ENCODE measurements around the gene NIT1.
A peak's percentile ranks its signal among the peaks of the same experiment; 100 is the strongest.

Gene NIT1

DNA sequence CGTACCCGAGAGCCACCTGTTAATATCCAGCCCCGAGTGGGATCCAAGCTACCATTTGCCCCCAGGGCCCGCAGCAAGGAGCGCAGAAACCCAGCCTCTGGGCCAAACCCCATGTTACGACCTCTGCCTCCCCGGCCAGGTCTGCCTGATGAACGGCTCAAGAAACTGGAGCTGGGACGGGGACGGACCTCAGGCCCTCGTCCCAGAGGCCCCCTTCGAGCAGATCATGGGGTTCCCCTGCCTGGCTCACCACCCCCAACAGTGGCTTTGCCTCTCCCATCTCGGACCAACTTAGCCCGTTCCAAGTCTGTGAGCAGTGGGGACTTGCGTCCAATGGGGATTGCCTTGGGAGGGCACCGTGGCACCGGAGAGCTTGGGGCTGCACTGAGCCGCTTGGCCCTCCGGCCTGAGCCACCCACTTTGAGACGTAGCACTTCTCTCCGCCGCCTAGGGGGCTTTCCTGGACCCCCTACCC is 42.8 kb downstream of the NIT1 start:
- H3K4ac ChIP-seq (ENCODE audit: low read length): no peak overlapping the region
- H2AK5ac ChIP-seq (ENCODE audit: low read depth, low read length): no peak overlapping the region
- H4K91ac ChIP-seq (ENCODE audit: low read depth, low read length, poor library complexity): no peak overlapping the region
- no peak overlapping the region for H2BK12ac ChIP-seq (ENCODE audit: low read length)
- no peak overlapping the region for H3K9ac ChIP-seq (ENCODE audit: low read depth, low read length, poor library complexity)
- WGBS, 2 donors (ENCODE audit: extremely low coverage in 2 of 2, insufficient read length in 2 of 2, insufficient replicate concordance in 1 of 2): no CpG with 5 or more reads among the region's 22 CpGs
- peak overlapping the region in 1 of 2 donors; percentile 65 for H3K4me3 ChIP-seq (ENCODE audit: low read length in 2 of 2)
- H3K18ac ChIP-seq (ENCODE audit: low read length): no peak overlapping the region
- H3K36me3 ChIP-seq (replicated peaks in 1 of 2; ENCODE audit: control insufficient read depth in 2 of 2, insufficient read depth in 2 of 2, low read length in 2 of 2): peaks cover 35 to 72% of the 10 kb centered on the region in 2 donors
- no peaks in the 10 kb centered on the region for H3K9me3 ChIP-seq (replicated peaks in 1 of 2; ENCODE audit: control insufficient read depth in 2 of 2, insufficient read depth in 1 of 2, low read depth in 1 of 2, low read length in 2 of 2)
- H3K79me1 ChIP-seq (ENCODE audit: low read depth, low read length): peaks cover 5% of the 10 kb centered on the region
- no peaks in the 10 kb centered on the region for H3K27me3 ChIP-seq (ENCODE audit: control insufficient read depth in 3 of 3, insufficient read depth in 3 of 3, low read depth in 1 of 3, low read length in 3 of 3)
- no peak overlapping the region for H3K27ac ChIP-seq (replicated peaks; ENCODE audit: low read length)
- H3K4me1 ChIP-seq (ENCODE audit: control insufficient read depth in 2 of 2, insufficient read depth in 1 of 2, low read depth in 1 of 2, low read length in 2 of 2): peaks cover 5 to 9% of the 10 kb centered on the region in 2 donors
- H2BK5ac ChIP-seq (ENCODE audit: low read length): no peak overlapping the region
- no peak overlapping the region for H3K23ac ChIP-seq (ENCODE audit: low read depth, low read length, poor library complexity)
- H3K14ac ChIP-seq (ENCODE audit: low read length): no peak overlapping the region
- H3K4me2 ChIP-seq (ENCODE audit: insufficient read depth, low read length, poor library complexity, severe bottlenecking): no peak overlapping the region
- H2AFZ ChIP-seq (ENCODE audit: low read length): no peak overlapping the region
- H4K8ac ChIP-seq (ENCODE audit: low read depth, low read length): no peak overlapping the region
- no peak overlapping the region for H2BK15ac ChIP-seq (ENCODE audit: low read length)
- H2BK120ac ChIP-seq (ENCODE audit: low read depth, low read length): no peak overlapping the region
- DNase-seq (ENCODE audit: low spot score): no peak

DNA sequence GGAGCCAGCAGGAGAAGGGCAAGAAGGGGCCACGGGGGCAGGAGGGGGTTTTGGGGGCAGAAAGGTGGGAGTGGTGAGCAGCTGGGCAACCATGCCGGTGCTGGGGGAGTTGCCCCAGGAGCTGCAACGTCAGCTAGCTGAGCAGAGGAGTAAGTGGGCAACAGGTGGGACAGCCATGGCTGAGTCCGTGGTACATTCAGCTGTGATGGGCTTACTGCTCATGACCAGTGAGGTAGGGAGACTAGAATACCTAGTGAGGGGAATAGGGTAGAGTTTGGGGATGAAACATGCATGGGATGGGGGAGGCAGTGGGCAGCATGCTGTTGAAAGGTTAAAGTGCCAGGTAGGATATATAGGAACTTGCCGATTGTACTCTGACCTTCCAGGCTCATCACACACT is 43.7 kb downstream of the NIT1 start:
- Histone ChIP-seq H3K9ac (ENCODE audit: low read depth, low read length, poor library complexity) (no peak overlapping the region), H2BK12ac (ENCODE audit: low read length) (no peak overlapping the region), H3K27ac (replicated peaks; ENCODE audit: low read length) (no peak overlapping the region), H2AFZ (ENCODE audit: low read length) (no peak overlapping the region), H3K79me1 (ENCODE audit: low read depth, low read length) (peaks cover 5% of the 10 kb centered on the region), H2AK5ac (ENCODE audit: low read depth, low read length) (no peak overlapping the region), H3K36me3 (replicated peaks in 1 of 2; ENCODE audit: control insufficient read depth in 2 of 2, insufficient read depth in 2 of 2, low read length in 2 of 2) (peaks cover 35 to 72% of the 10 kb centered on the region in 2 donors), H4K8ac (ENCODE audit: low read depth, low read length) (no peak overlapping the region), H3K4ac (ENCODE audit: low read length) (no peak overlapping the region), H2BK120ac (ENCODE audit: low read depth, low read length) (no peak overlapping the region), H3K4me3 (ENCODE audit: low read length in 2 of 2) (peak overlapping the region in 1 of 2 donors; percentile 48), H3K23ac (ENCODE audit: low read depth, low read length, poor library complexity) (no peak overlapping the region), H3K4me1 (ENCODE audit: control insufficient read depth in 2 of 2, insufficient read depth in 1 of 2, low read depth in 1 of 2, low read length in 2 of 2) (peaks cover 6 to 9% of the 10 kb centered on the region in 2 donors), H2BK5ac (ENCODE audit: low read length) (peak overlapping the region; percentile 20), H4K91ac (ENCODE audit: low read depth, low read length, poor library complexity) (no peak overlapping the region), H3K14ac (ENCODE audit: low read length) (no peak overlapping the region), H3K4me2 (ENCODE audit: insufficient read depth, low read length, poor library complexity, severe bottlenecking) (no peak overlapping the region), H2BK15ac (ENCODE audit: low read length) (no peak overlapping the region), H3K9me3 (replicated peaks in 1 of 2; ENCODE audit: control insufficient read depth in 2 of 2, insufficient read depth in 1 of 2, low read depth in 1 of 2, low read length in 2 of 2) (no peaks in the 10 kb centered on the region), H3K27me3 (ENCODE audit: control insufficient read depth in 3 of 3, insufficient read depth in 3 of 3, low read depth in 1 of 3, low read length in 3 of 3) (no peaks in the 10 kb centered on the region), H3K18ac (ENCODE audit: low read length) (no peak overlapping the region)
- no peak for DNase-seq (ENCODE audit: low spot score)
- WGBS, 2 donors (ENCODE audit: extremely low coverage in 2 of 2, insufficient read length in 2 of 2, insufficient replicate concordance in 1 of 2): no CpG with 5 or more reads among the region's 5 CpGs

DNA sequence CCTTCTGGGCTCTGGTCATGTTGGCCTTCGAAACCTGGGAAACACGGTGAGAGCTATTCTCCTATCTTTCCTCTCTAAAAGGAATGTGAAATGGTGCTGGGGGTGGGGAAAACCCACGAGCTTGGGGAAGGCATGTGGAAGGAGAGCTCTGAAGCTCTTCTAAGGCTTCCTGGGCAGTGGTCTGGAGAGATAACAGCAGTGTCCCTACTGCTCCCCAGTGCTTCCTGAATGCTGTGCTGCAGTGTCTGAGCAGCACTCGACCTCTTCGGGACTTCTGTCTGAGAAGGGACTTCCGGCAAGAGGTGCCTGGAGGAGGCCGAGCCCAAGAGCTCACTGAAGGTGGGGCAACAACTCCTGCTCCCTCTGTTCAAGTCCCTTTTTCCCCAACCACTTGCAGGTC is 44.1 kb downstream of the NIT1 start:
- Histone ChIP-seq H3K79me1 (ENCODE audit: low read depth, low read length) (peaks cover 5% of the 10 kb centered on the region), H3K9me3 (replicated peaks in 1 of 2; ENCODE audit: control insufficient read depth in 2 of 2, insufficient read depth in 1 of 2, low read depth in 1 of 2, low read length in 2 of 2) (no peaks in the 10 kb centered on the region), H2BK15ac (ENCODE audit: low read length) (no peak overlapping the region), H3K9ac (ENCODE audit: low read depth, low read length, poor library complexity) (no peak overlapping the region), H4K8ac (ENCODE audit: low read depth, low read length) (no peak overlapping the region), H3K27me3 (ENCODE audit: control insufficient read depth in 3 of 3, insufficient read depth in 3 of 3, low read depth in 1 of 3, low read length in 3 of 3) (no peaks in the 10 kb centered on the region), H3K27ac (replicated peaks; ENCODE audit: low read length) (no peak overlapping the region), H2AK5ac (ENCODE audit: low read depth, low read length) (no peak overlapping the region), H3K4me3 (ENCODE audit: low read length in 2 of 2) (no peak overlapping the region), H3K4ac (ENCODE audit: low read length) (no peak overlapping the region), H3K4me1 (ENCODE audit: control insufficient read depth in 2 of 2, insufficient read depth in 1 of 2, low read depth in 1 of 2, low read length in 2 of 2) (peaks cover 6 to 10% of the 10 kb centered on the region in 2 donors), H3K18ac (ENCODE audit: low read length) (no peak overlapping the region), H3K36me3 (replicated peaks in 1 of 2; ENCODE audit: control insufficient read depth in 2 of 2, insufficient read depth in 2 of 2, low read length in 2 of 2) (peaks cover 32 to 68% of the 10 kb centered on the region in 2 donors), H2BK12ac (ENCODE audit: low read length) (no peak overlapping the region), H2BK120ac (ENCODE audit: low read depth, low read length) (no peak overlapping the region), H3K14ac (ENCODE audit: low read length) (no peak overlapping the region), H4K91ac (ENCODE audit: low read depth, low read length, poor library complexity) (no peak overlapping the region), H3K4me2 (ENCODE audit: insufficient read depth, low read length, poor library complexity, severe bottlenecking) (no peak overlapping the region), H2AFZ (ENCODE audit: low read length) (no peak overlapping the region), H3K23ac (ENCODE audit: low read depth, low read length, poor library complexity) (no peak overlapping the region), H2BK5ac (ENCODE audit: low read length) (peak overlapping the region; percentile 20)
- no CpG with 5 or more reads among the region's 7 CpGs for WGBS, 2 donors (ENCODE audit: extremely low coverage in 2 of 2, insufficient read length in 2 of 2, insufficient replicate concordance in 1 of 2)
- no peak for DNase-seq (ENCODE audit: low spot score)

DNA sequence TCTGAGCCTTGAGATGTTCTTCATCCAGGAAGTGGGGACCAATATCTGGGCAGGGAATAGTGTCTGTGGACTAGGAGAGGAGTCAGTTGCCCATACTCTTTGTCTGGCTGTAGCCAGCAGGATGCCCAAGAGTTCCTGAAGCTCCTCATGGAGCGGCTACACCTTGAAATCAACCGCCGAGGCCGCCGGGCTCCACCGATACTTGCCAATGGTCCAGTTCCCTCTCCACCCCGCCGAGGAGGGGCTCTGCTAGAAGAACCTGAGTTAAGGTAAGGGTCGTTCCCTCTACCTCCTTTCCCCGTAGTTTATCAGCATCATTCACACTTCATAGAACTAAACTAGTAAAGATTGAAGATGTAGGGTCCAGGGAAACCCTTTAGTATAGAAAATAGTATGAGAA is 44.9 kb downstream of the NIT1 start:
- Histone ChIP-seq H2AFZ (ENCODE audit: low read length) (no peak overlapping the region), H2BK12ac (ENCODE audit: low read length) (no peak overlapping the region), H2BK120ac (ENCODE audit: low read depth, low read length) (no peak overlapping the region), H2BK5ac (ENCODE audit: low read length) (no peak overlapping the region), H3K9ac (ENCODE audit: low read depth, low read length, poor library complexity) (no peak overlapping the region), H3K23ac (ENCODE audit: low read depth, low read length, poor library complexity) (no peak overlapping the region), H3K4ac (ENCODE audit: low read length) (no peak overlapping the region), H3K27me3 (ENCODE audit: control insufficient read depth in 3 of 3, insufficient read depth in 3 of 3, low read depth in 1 of 3, low read length in 3 of 3) (no peaks in the 10 kb centered on the region), H3K4me1 (ENCODE audit: control insufficient read depth in 2 of 2, insufficient read depth in 1 of 2, low read depth in 1 of 2, low read length in 2 of 2) (peaks cover 9 to 13% of the 10 kb centered on the region in 2 donors), H2BK15ac (ENCODE audit: low read length) (no peak overlapping the region), H3K79me1 (ENCODE audit: low read depth, low read length) (peaks cover 6% of the 10 kb centered on the region), H4K8ac (ENCODE audit: low read depth, low read length) (no peak overlapping the region), H3K4me2 (ENCODE audit: insufficient read depth, low read length, poor library complexity, severe bottlenecking) (no peak overlapping the region), H3K9me3 (replicated peaks in 1 of 2; ENCODE audit: control insufficient read depth in 2 of 2, insufficient read depth in 1 of 2, low read depth in 1 of 2, low read length in 2 of 2) (no peaks in the 10 kb centered on the region), H3K4me3 (ENCODE audit: low read length in 2 of 2) (no peak overlapping the region), H3K27ac (replicated peaks; ENCODE audit: low read length) (no peak overlapping the region), H3K18ac (ENCODE audit: low read length) (no peak overlapping the region), H2AK5ac (ENCODE audit: low read depth, low read length) (no peak overlapping the region), H3K14ac (ENCODE audit: low read length) (no peak overlapping the region), H4K91ac (ENCODE audit: low read depth, low read length, poor library complexity) (no peak overlapping the region), H3K36me3 (replicated peaks in 1 of 2; ENCODE audit: control insufficient read depth in 2 of 2, insufficient read depth in 2 of 2, low read length in 2 of 2) (peaks cover 29 to 61% of the 10 kb centered on the region in 2 donors)
- no CpG with 5 or more reads among the region's 10 CpGs for WGBS, 2 donors (ENCODE audit: extremely low coverage in 2 of 2, insufficient read length in 2 of 2, insufficient replicate concordance in 1 of 2)
- no peak for DNase-seq (ENCODE audit: low spot score)
